DOHH2 (cell line): ENCODE measurements around the gene FBXO15.

Experiments
- CTCF ChIP-seq: fragments of 200-600 bp; sonication (generic); IDR thresholded peaks from one replicate; pipeline ENCODE4 v1.5.1; 2014; ENCODE audit warnings: antibody characterized with exemption, mild to moderate bottlenecking, low read depth, low read length; ENCODE audit not compliant: poor library complexity, severe bottlenecking
- EZH2phosphoT487 ChIP-seq: fragments of 200-600 bp; sonication (generic); IDR thresholded peaks from 2 replicates; pipeline ENCODE4 v1.6.1; 2017; ENCODE audit warnings: borderline replicate concordance, mild to moderate bottlenecking, antibody characterized with exemption, low read length, moderate library complexity, mixed read lengths

- TF ChIP-seq CTCF = no peak
- no peak for TF ChIP-seq EZH2phosphoT487
Observed at GRCh38 chr18:74069178-74070050, 78.2 kb downstream of the FBXO15 start.
